Measurements from ENCODE around the gene BBS2. TPM values are rescaled to one million over a fixed set of nuclear protein-coding genes. Genes with fewer than 3 reads are reported as not detected.

BBS2 gene
- total and polyA plus RNA-seq, 4 donors = 32.3 to 125 (median 40.7) TPM

DNA sequence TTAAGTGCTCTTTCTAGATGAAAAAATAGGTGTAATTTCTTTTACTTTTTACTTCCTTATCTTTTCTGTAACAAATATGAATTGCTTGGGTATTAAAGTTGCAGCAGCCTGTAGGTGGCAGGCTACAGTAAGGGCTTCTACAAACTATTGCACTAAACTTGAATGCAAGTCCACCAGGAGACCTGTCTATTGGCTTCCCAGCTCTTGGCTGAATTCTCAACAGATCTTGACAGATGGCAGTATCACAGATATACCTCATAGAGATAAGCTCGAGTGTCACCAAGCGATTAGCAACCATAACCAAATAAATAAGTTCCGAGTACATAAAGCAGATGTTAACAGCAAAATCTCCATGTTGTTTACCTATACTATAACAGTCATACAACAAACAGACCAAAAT is 5.9 kb downstream of the BBS2 start:
- WGBS, 2 donors = 54 to 61% methylated on average over 3 of the region's 3 CpGs

DNA sequence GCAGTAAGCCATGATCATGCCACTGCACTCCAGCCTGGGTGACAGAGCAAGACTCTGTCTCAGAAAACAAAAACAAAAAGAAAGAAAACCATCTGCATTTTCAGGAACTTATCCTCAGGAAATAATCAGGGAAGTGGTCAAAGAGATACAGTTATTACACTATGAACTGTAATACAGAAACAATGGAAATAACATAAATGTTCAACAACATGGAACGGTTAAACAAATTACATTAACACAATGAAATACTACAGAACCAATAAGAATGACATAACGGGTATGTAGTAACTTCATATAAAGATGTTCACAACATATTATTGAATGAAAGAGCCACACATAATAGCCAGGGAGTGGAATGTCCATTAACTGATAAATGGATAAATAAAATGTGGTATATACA is 6.7 kb downstream of the BBS2 start:
- peaks cover 4% of the 10 kb centered on the region in 2 donors for H3K36me3 ChIP-seq (ENCODE audit: control insufficient read depth in 1 of 2, insufficient read depth in 2 of 2, low read length in 1 of 2)
- H3K27me3 ChIP-seq (ENCODE audit: control insufficient read depth in 1 of 2, insufficient read depth in 2 of 2, low read length in 1 of 2) = no peaks in the 10 kb centered on the region
- 94 to 97% methylated on average over 2 of the region's 2 CpGs for WGBS, 2 donors
- no peak overlapping the region for H3K27ac ChIP-seq (ENCODE audit: low read depth in 1 of 2, low read length in 2 of 2)
- ATAC-seq (ENCODE audit: low FRiP score) (no peak), DNase-seq (no peak)
- intact Hi-C loops (cut with DNase I) = loop anchor here (2.0 to 10.0 kb wide), 2 partner anchors 88 to 92 kb away; partner anchors contain the start of gene MT2A (in 1 of the 2)
- peaks cover 3% of the 10 kb centered on the region in 2 donors for H3K4me1 ChIP-seq (ENCODE audit: control insufficient read depth in 1 of 2, insufficient read depth in 2 of 2, low read length in 2 of 2)
- H3K4me3 ChIP-seq (ENCODE audit: low read length in 2 of 2) = no peak overlapping the region
- H3K9me3 ChIP-seq (ENCODE audit: control insufficient read depth, low read length) = no peaks in the 10 kb centered on the region

More for the DNA sequence above, 5.9 kb downstream of the BBS2 start:
- intact Hi-C loops (cut with DNase I) = loop anchor here (2.0 to 10.0 kb wide), 2 partner anchors 87 to 91 kb away; partner anchors contain the start of gene MT2A (in 1 of the 2)
- Histone ChIP-seq H3K9me3 (ENCODE audit: control insufficient read depth, low read length) (no peaks in the 10 kb centered on the region), H3K4me1 (ENCODE audit: control insufficient read depth in 1 of 2, insufficient read depth in 2 of 2, low read length in 2 of 2) (peaks cover 3% of the 10 kb centered on the region in 2 donors), H3K4me3 (ENCODE audit: low read length in 2 of 2) (no peak overlapping the region), H3K27ac (ENCODE audit: low read depth in 1 of 2, low read length in 2 of 2) (no peak overlapping the region), H3K36me3 (ENCODE audit: control insufficient read depth in 1 of 2, insufficient read depth in 2 of 2, low read length in 1 of 2) (peaks cover 4% of the 10 kb centered on the region in 2 donors), H3K27me3 (ENCODE audit: control insufficient read depth in 1 of 2, insufficient read depth in 2 of 2, low read length in 1 of 2) (no peaks in the 10 kb centered on the region)
- DNase-seq (no peak), ATAC-seq (ENCODE audit: low FRiP score) (peak; percentile 64)

DNA sequence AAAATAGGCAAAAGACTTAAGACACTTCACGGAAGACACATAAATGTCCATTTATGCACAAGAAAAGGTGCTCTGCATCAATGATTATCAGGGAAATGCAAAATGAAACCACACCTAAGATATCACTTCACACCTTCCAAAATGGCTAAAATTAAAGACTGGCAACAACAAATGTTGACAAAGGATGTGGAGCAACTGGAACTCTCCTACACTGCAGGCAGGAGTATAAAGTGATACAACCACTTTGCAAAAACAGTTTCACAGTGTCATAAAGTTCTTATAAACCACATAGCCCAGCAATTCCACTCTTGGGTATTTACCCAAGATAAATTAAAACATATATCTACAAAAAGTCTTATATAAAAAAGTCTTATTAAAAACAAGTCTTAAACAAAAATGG is 7.8 kb downstream of the BBS2 start:
- Histone ChIP-seq H3K27ac (ENCODE audit: low read depth in 1 of 2, low read length in 2 of 2) (no peak overlapping the region), H3K9me3 (ENCODE audit: control insufficient read depth, low read length) (no peaks in the 10 kb centered on the region), H3K36me3 (ENCODE audit: control insufficient read depth in 1 of 2, insufficient read depth in 2 of 2, low read length in 1 of 2) (peaks cover 4% of the 10 kb centered on the region in 2 donors), H3K4me3 (ENCODE audit: low read length in 2 of 2) (no peak overlapping the region), H3K4me1 (ENCODE audit: control insufficient read depth in 1 of 2, insufficient read depth in 2 of 2, low read length in 2 of 2) (peaks cover 0 to 3% of the 10 kb centered on the region in 2 donors), H3K27me3 (ENCODE audit: control insufficient read depth in 1 of 2, insufficient read depth in 2 of 2, low read length in 1 of 2) (no peaks in the 10 kb centered on the region)
- intact Hi-C loops (cut with DNase I) = loop anchor here (2.0 to 10.0 kb wide), 2 partner anchors 89 to 93 kb away; partner anchors contain the start of gene MT2A (in 1 of the 2)
- ATAC-seq (ENCODE audit: low FRiP score) (no peak), DNase-seq (no peak)
- WGBS, 2 donors = 94 to 100% methylated on average over 1 of the region's 1 CpG

GRCh38 chr16:56510544-56510943 is 9.3 kb downstream of the BBS2 start:
- 69 to 75% methylated on average over 2 of the region's 2 CpGs for WGBS, 2 donors
- H3K36me3 ChIP-seq (ENCODE audit: control insufficient read depth in 1 of 2, insufficient read depth in 2 of 2, low read length in 1 of 2) = peaks cover 4% of the 10 kb centered on the region in 2 donors
- no peak overlapping the region for H3K27ac ChIP-seq (ENCODE audit: low read depth in 1 of 2, low read length in 2 of 2)
- H3K27me3 ChIP-seq (ENCODE audit: control insufficient read depth in 1 of 2, insufficient read depth in 2 of 2, low read length in 1 of 2) = no peaks in the 10 kb centered on the region
- intact Hi-C loops (cut with DNase I) = loop anchor here in 1 of 2 donors (10.0 kb wide), 1 partner anchor 94 kb away; the partner anchor contains the start of gene MT2A
- no peak overlapping the region for H3K4me3 ChIP-seq (ENCODE audit: low read length in 2 of 2)
- ATAC-seq (ENCODE audit: low FRiP score) = no peak
- DNase-seq = no peak
- H3K9me3 ChIP-seq (ENCODE audit: control insufficient read depth, low read length) = no peaks in the 10 kb centered on the region
- H3K4me1 ChIP-seq (ENCODE audit: control insufficient read depth in 1 of 2, insufficient read depth in 2 of 2, low read length in 2 of 2) = no peaks in the 10 kb centered on the region

DNA sequence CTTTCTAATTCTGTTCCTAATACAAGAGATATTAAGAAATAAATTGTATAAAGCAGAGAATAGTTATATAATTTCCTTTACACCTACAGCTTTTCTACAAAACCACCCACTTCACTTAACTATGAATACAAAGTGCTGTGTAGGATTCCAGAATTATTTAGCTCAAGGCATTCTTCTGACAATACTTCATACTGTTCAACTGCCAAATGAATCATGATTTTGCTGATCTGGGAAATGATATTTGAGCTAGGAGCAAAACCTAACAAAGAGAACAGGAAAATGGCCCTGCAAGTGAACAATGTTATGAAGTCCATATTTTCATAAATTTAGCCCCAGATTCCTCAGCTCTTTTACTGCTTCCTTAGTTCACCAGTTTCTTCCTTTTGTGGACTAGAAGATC is 12.9 kb downstream of the BBS2 start:
- no peak for ATAC-seq (ENCODE audit: low FRiP score)
- Histone ChIP-seq H3K27ac (ENCODE audit: low read depth in 1 of 2, low read length in 2 of 2) (no peak overlapping the region), H3K9me3 (ENCODE audit: control insufficient read depth, low read length) (no peaks in the 10 kb centered on the region), H3K27me3 (ENCODE audit: control insufficient read depth in 1 of 2, insufficient read depth in 2 of 2, low read length in 1 of 2) (no peaks in the 10 kb centered on the region), H3K4me3 (ENCODE audit: low read length in 2 of 2) (no peak overlapping the region), H3K36me3 (ENCODE audit: control insufficient read depth in 1 of 2, insufficient read depth in 2 of 2, low read length in 1 of 2) (peaks cover 7% of the 10 kb centered on the region in 2 donors), H3K4me1 (ENCODE audit: control insufficient read depth in 1 of 2, insufficient read depth in 2 of 2, low read length in 2 of 2) (no peaks in the 10 kb centered on the region)
- no peak for DNase-seq
- intact Hi-C loops (cut with DNase I) = loop anchor here in 1 of 2 donors (5.0 kb wide), 1 partner anchor 195 kb away; no protein-coding TSS in a partner anchor

DNA sequence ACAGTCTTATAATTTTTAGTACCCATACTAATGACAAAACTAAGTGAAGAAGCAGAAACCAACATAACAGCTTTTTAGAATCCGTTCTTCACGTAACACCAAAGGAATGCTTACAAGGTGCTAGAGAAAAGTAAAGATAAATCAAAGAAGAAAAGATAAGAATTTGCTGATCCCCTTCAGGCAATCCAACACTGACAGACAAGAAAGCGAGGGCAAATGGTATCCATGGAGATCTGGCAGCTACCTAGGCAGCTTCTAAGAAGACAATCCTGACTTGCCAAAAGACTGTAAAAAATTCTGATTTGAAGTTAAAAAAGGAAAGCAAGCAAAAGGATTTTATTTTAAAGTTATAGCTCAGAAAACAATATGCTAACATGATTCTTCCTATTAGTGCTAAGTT is 14.6 kb downstream of the BBS2 start:
- no peak overlapping the region for H3K4me3 ChIP-seq (ENCODE audit: low read length in 2 of 2)
- 21 to 35% methylated on average over 3 of the region's 3 CpGs for WGBS, 2 donors
- intact Hi-C loops (cut with DNase I) = loop anchor here in 1 of 2 donors (5.0 kb wide), 1 partner anchor 197 kb away; no protein-coding TSS in a partner anchor
- no peak overlapping the region for H3K27ac ChIP-seq (ENCODE audit: low read depth in 1 of 2, low read length in 2 of 2)
- DNase-seq (no peak), ATAC-seq (ENCODE audit: low FRiP score) (no peak)
- no peaks in the 10 kb centered on the region for H3K9me3 ChIP-seq (ENCODE audit: control insufficient read depth, low read length)
- H3K27me3 ChIP-seq (ENCODE audit: control insufficient read depth in 1 of 2, insufficient read depth in 2 of 2, low read length in 1 of 2) = no peaks in the 10 kb centered on the region
- no peaks in the 10 kb centered on the region for H3K4me1 ChIP-seq (ENCODE audit: control insufficient read depth in 1 of 2, insufficient read depth in 2 of 2, low read length in 2 of 2)
- peaks cover 8 to 11% of the 10 kb centered on the region in 2 donors for H3K36me3 ChIP-seq (ENCODE audit: control insufficient read depth in 1 of 2, insufficient read depth in 2 of 2, low read length in 1 of 2)

GRCh38 chr16:56493815-56494214 is 26.0 kb downstream of the BBS2 start:
- intact Hi-C loops (cut with DNase I) = no loop called here
- 95 to 96% methylated on average over 1 of the region's 1 CpG for WGBS, 2 donors
- Histone ChIP-seq H3K4me1 (ENCODE audit: control insufficient read depth in 1 of 2, insufficient read depth in 2 of 2, low read length in 2 of 2) (no peaks in the 10 kb centered on the region), H3K4me3 (ENCODE audit: low read length in 2 of 2) (no peak overlapping the region), H3K27ac (ENCODE audit: low read depth in 1 of 2, low read length in 2 of 2) (no peak overlapping the region), H3K9me3 (ENCODE audit: control insufficient read depth, low read length) (no peaks in the 10 kb centered on the region), H3K36me3 (ENCODE audit: control insufficient read depth in 1 of 2, insufficient read depth in 2 of 2, low read length in 1 of 2) (peaks cover 0 to 2% of the 10 kb centered on the region in 2 donors), H3K27me3 (ENCODE audit: control insufficient read depth in 1 of 2, insufficient read depth in 2 of 2, low read length in 1 of 2) (no peaks in the 10 kb centered on the region)
- no peak for DNase-seq
- no peak for ATAC-seq (ENCODE audit: low FRiP score)

GRCh38 chr16:56493126-56493525 is 26.7 kb downstream of the BBS2 start:
- no peak overlapping the region for H3K27ac ChIP-seq (ENCODE audit: low read depth in 1 of 2, low read length in 2 of 2)
- 83 to 87% methylated on average over 2 of the region's 2 CpGs for WGBS, 2 donors
- no peaks in the 10 kb centered on the region for H3K27me3 ChIP-seq (ENCODE audit: control insufficient read depth in 1 of 2, insufficient read depth in 2 of 2, low read length in 1 of 2)
- intact Hi-C loops (cut with DNase I) = no loop called here
- H3K36me3 ChIP-seq (ENCODE audit: control insufficient read depth in 1 of 2, insufficient read depth in 2 of 2, low read length in 1 of 2) = no peaks in the 10 kb centered on the region
- no peak for DNase-seq
- H3K9me3 ChIP-seq (ENCODE audit: control insufficient read depth, low read length) = no peaks in the 10 kb centered on the region
- no peak for ATAC-seq (ENCODE audit: low FRiP score)
- no peaks in the 10 kb centered on the region for H3K4me1 ChIP-seq (ENCODE audit: control insufficient read depth in 1 of 2, insufficient read depth in 2 of 2, low read length in 2 of 2)
- H3K4me3 ChIP-seq (ENCODE audit: low read length in 2 of 2) = no peak overlapping the region

DNA sequence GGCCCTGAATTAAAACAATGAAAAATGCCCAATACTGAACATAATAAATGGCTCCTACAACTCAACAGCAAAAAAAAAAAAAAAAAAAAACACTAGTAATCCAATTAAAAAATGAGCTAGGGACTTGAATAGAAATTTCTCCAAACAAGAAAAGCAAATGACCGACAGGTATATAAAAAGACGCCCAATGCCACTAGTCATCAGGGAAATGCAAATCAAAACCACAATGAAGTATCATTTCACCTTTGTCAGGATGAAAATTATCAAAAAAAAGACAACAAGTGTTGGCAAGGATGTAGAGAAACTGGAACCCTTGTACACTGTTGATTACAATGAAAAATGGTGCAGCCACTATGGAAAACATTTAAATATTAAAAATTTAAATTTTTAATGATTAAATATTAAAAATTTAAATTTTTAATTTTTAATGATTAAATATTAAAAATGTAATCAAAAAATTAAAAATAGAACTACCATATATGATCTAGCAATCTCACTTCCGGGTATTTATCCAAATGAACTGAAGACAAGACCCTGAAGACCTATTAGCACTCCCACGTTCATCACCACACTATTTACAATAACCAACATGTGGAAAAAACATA is 28.1 kb downstream of the BBS2 start:
- H3K36me3 ChIP-seq (ENCODE audit: control insufficient read depth in 1 of 2, insufficient read depth in 2 of 2, low read length in 1 of 2) = no peaks in the 10 kb centered on the region
- no peaks in the 10 kb centered on the region for H3K27me3 ChIP-seq (ENCODE audit: control insufficient read depth in 1 of 2, insufficient read depth in 2 of 2, low read length in 1 of 2)
- intact Hi-C loops (cut with DNase I) = no loop called here
- DNase-seq (no peak), ATAC-seq (ENCODE audit: low FRiP score) (no peak)
- no peaks in the 10 kb centered on the region for H3K4me1 ChIP-seq (ENCODE audit: control insufficient read depth in 1 of 2, insufficient read depth in 2 of 2, low read length in 2 of 2)
- 96% methylated on average over 4 of the region's 4 CpGs for WGBS, 2 donors
- no peak overlapping the region for H3K4me3 ChIP-seq (ENCODE audit: low read length in 2 of 2)
- no peaks in the 10 kb centered on the region for H3K9me3 ChIP-seq (ENCODE audit: control insufficient read depth, low read length)
- H3K27ac ChIP-seq (ENCODE audit: low read depth in 1 of 2, low read length in 2 of 2) = no peak overlapping the region
